ENCODE measurements around the gene HYAL3. TPM values are rescaled to one million over a fixed set of nuclear protein-coding genes. Genes with fewer than 3 reads are reported as not detected.

The HYAL3 gene
- total and polyA plus RNA-seq, 2 experiments from 2014 or later: 2.4 to 7.1 TPM

GRCh38 chr3:50325497-50326181 lies 26.4 kb upstream of the HYAL3 start:
- Mint-ChIP-seq H3K9me3 (no peaks in the 10 kb centered on the region), H3K36me3 (ENCODE audit: low read depth) (peaks cover 25% of the 10 kb centered on the region), H3K4me1 (peaks cover 32% of the 10 kb centered on the region), H3K27ac (no peak overlapping the region), H3K27me3 (ENCODE audit: insufficient read depth, low read depth, poor library complexity) (peaks cover 16% of the 10 kb centered on the region), H3K4me3 (no peak overlapping the region)
- ATAC-seq (no peak), DNase-seq (ENCODE audit: low spot score) (no peak)
- H3K9me2 ChIP-seq (ENCODE audit: insufficient read depth): no peaks in the 10 kb centered on the region
- H3K27ac ChIP-seq (ENCODE audit: low read depth): no peak overlapping the region
- no peak overlapping the region for H3K4me2 ChIP-seq
- H3K4me3 ChIP-seq: no peak overlapping the region
- peaks cover 8% of the 10 kb centered on the region; the same call in 1 of the 2 replicates for H4K20me1 ChIP-seq (replicated peaks; ENCODE audit: insufficient read depth)
- peaks cover 2% of the 10 kb centered on the region; the same call in 1 of the 2 replicates for H3K36me3 ChIP-seq (ENCODE audit: insufficient read depth)
- H3K4me1 ChIP-seq (ENCODE audit: insufficient read depth): peaks cover 18% of the 10 kb centered on the region
- H2AFZ ChIP-seq: no peak overlapping the region
- TF ChIP-seq ZNF462 (CRISPR knock-in tag; IDR thresholded peaks at IDR 0.05) (no peak), STAT1 (IDR thresholded peaks at IDR 0.05; ENCODE audit: unreplicated experiment) (no peak), CTCF (conservative IDR thresholded peaks at IDR 0.05; ENCODE audit: low read depth in 2 of 2) (no peak), REST (IDR thresholded peaks at IDR 0.05; ENCODE audit: unreplicated experiment) (no peak), POLR2AphosphoS5 (IDR thresholded peaks at IDR 0.05; ENCODE audit: low read depth) (no peak)
- peaks cover 16% of the 10 kb centered on the region for H3K79me2 ChIP-seq (replicated peaks; ENCODE audit: insufficient read depth)
- H3F3A ChIP-seq (replicated peaks; ENCODE audit: low read depth): peaks cover 34% of the 10 kb centered on the region; the same call in 1 of the 2 replicates
- H3K27me3 ChIP-seq (ENCODE audit: insufficient read depth): no peaks in the 10 kb centered on the region

All from GM23338 (cell line).